Measurements from ENCODE around the gene RGL3. TPM values are rescaled to one million over a fixed set of nuclear protein-coding genes. Genes with fewer than 3 reads are reported as not detected.

RGL3 gene
- total RNA-seq, 1 donor from 2014 or later: 9.2 TPM

GRCh38 chr19:11425719-11426457, 6.8 kb upstream of the RGL3 start:
- Histone ChIP-seq H3K9me3 (replicated peaks) (no peaks in the 10 kb centered on the region), H3K4me3 (no peak overlapping the region), H3K36me3 (no peaks in the 10 kb centered on the region), H3K4me1 (peaks cover 29% of the 10 kb centered on the region), H3K27ac (replicated peaks) (no peak overlapping the region), H3K27me3 (ENCODE audit: low read depth) (peaks cover 36% of the 10 kb centered on the region)
- no peak for TF ChIP-seq CTCF (IDR thresholded peaks at IDR 0.05; ENCODE audit: borderline replicate concordance)
- intact Hi-C loops (cut with micrococcal nuclease): no loop called here
- DNase-seq: no peak

- H3K9me3 ChIP-seq (replicated peaks): no peaks in the 10 kb centered on the region
- no peaks in the 10 kb centered on the region for H3K36me3 ChIP-seq
- H3K4me3 ChIP-seq: no peak overlapping the region
- no peak for TF ChIP-seq CTCF (IDR thresholded peaks at IDR 0.05; ENCODE audit: borderline replicate concordance)
- intact Hi-C loops (cut with micrococcal nuclease): no loop called here
- H3K4me1 ChIP-seq: peaks cover 48% of the 10 kb centered on the region
- no peak overlapping the region for H3K27ac ChIP-seq (replicated peaks)
- DNase-seq: no peak
- peaks cover 57% of the 10 kb centered on the region for H3K27me3 ChIP-seq (ENCODE audit: low read depth)
Observed at GRCh38 chr19:11423791-11424181, 4.7 kb upstream of the RGL3 start.

- no peak for TF ChIP-seq CTCF (IDR thresholded peaks at IDR 0.05; ENCODE audit: borderline replicate concordance)
- Histone ChIP-seq H3K4me1 (peaks cover 53% of the 10 kb centered on the region), H3K9me3 (replicated peaks) (no peaks in the 10 kb centered on the region), H3K27ac (replicated peaks) (no peak overlapping the region), H3K36me3 (no peaks in the 10 kb centered on the region), H3K27me3 (ENCODE audit: low read depth) (peaks cover 62% of the 10 kb centered on the region), H3K4me3 (no peak overlapping the region)
- intact Hi-C loops (cut with micrococcal nuclease): no loop called here
- DNase-seq: no peak
Observed at GRCh38 chr19:11423164-11423790, 4.2 kb upstream of the RGL3 start.

- peak overlapping the region; percentile 66 for H3K4me3 ChIP-seq
- H3K27ac ChIP-seq (replicated peaks): peak overlapping the region; percentile 84
- peaks cover 55% of the 10 kb centered on the region for H3K4me1 ChIP-seq
- TF ChIP-seq CTCF (IDR thresholded peaks at IDR 0.05; ENCODE audit: borderline replicate concordance): no peak
- H3K9me3 ChIP-seq (replicated peaks): no peaks in the 10 kb centered on the region
- H3K27me3 ChIP-seq (ENCODE audit: low read depth): peaks cover 69% of the 10 kb centered on the region
- peak; percentile 84 for DNase-seq
- no peaks in the 10 kb centered on the region for H3K36me3 ChIP-seq
- intact Hi-C loops (cut with micrococcal nuclease): no loop called here
Observed at GRCh38 chr19:11422163-11423065, 3.3 kb upstream of the RGL3 start.

GRCh38 chr19:11421371-11422098, 2.4 kb upstream of the RGL3 start:
- peak; percentile 59 for DNase-seq
- Histone ChIP-seq H3K9me3 (replicated peaks) (no peaks in the 10 kb centered on the region), H3K4me1 (peaks cover 55% of the 10 kb centered on the region), H3K4me3 (peak overlapping the region; percentile 66), H3K27ac (replicated peaks) (peak overlapping the region; percentile 84), H3K36me3 (no peaks in the 10 kb centered on the region), H3K27me3 (ENCODE audit: low read depth) (peaks cover 78% of the 10 kb centered on the region)
- TF ChIP-seq CTCF (IDR thresholded peaks at IDR 0.05; ENCODE audit: borderline replicate concordance): no peak
- intact Hi-C loops (cut with micrococcal nuclease): no loop called here
